ENCODE data around the gene CDH22.

Gene CDH22

DNA sequence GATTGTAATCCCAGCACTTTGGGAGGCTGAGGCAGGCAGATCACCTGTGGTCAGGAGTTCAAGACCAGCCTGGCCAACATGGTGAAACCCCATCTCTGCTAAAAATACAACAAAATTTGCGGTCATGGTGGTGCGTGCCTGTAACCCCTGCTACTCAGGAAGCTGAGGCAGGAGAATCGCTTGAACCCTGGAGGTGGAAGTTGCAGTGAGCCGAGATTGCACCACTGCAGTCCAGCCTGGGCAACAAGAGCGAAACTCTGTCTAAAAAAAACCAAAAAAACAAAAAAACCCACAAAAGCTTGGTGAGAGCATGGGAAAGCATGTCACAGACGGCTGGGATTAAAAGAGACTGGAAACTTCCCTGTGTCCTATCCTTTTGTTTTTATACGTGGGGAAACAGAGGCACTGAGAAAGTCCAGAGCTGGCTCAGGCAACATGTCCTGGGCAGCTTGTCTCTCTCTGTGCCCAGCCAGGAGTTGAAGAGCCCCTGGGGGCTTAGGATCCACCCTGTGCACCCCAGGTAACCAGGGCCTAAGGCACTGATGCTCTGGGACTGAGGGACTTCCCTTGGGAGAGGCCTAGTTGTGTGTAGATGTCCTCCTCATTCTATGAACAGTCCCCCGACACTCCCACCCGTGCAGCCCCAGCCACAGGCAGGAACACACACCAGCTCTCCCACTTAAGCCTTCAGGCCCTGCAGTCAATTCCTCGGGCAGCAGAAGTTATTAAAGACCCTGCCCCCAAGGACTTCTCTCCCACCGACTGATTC, 174.2 kb downstream of the CDH22 start:
- DNase-seq = no peak

DNA sequence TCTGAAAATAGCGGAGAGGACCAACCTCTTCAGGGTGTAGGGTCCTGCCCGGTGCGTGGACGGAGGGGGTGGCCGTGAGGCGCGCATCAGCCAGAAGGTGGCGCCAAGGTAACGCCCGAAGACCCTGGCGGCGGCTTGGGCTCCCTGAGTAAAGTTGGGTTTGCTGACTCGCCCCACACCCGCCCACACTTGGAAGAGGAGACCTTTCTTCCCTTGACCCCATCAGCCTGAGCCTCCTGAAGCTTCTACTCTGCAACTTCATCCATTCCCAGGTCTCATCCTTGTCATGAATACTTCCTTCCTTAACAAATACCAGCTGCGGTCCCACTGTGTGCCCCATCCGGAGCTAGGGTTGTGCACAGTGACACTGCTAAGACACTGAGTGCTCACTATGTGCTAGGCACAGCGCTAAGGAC, 175.6 kb downstream of the CDH22 start:
- peak; percentile 36 for DNase-seq

DNA sequence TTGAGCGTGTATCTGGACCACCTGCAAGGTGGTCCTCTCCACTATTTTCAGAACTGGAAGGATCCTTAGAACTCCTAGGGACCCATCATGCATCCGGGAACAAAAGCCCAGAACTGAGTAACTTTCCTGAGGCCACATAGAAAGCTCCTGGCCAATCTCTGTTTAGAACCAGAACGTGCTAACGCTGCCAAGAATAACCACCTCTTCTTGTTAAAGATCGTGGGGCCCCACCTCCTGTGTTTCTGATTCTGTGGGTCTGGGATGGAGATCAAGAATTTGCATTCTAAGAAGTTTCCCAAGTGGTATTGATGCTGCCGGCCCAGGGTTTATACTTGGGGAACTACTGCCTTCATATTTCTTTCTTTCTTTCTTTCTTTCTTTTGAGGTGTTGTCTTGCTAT, 176.9 kb downstream of the CDH22 start:
- no peak for DNase-seq

DNA sequence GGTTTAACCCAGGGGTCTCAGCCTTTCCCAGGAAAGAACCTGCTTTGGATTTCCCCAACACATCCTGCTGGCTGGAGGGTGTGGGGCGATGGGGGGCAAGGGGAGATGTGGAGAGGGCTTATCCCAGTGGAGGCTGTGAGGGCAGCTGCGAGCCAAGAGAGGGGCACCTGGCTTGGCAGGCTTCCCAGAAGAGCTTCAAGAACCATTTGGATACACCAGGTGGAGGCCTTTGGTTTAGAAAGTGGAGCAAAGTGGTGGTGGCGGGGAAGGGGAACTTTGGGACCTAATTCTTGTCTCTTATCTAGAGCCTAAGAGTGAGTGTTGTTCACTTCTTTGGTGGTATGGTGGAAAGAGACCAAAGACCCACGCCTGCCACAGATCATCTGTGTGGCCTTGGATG, 177.8 kb downstream of the CDH22 start:
- peak; percentile 54 for DNase-seq

DNA sequence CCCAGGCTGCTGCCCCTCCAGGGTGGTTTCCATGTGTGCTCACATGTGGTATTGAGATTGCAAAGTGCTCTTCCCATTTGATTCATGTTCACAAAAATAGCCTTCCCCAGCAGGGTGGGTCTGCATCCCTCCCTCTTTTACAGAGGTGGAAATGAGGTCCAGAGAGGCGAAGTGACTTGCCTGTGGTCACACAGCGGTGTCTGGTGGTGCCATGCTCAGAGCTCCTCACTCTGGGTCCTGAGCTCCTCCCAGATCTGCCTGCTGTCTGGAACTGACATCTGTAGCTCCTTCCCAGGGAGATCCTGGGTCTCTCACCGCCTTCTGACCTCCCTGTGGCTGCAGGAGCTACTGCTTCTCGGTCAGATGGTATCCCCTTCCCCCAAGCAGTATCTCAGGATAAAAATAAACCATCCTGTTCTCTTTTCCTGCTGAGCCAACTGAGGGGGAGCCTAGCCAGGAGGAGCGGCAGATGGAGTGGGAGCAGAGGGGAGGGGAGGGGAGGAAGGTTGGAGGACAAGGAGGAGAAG, 178.3 kb downstream of the CDH22 start:
- DNase-seq = peak; percentile 54

DNA sequence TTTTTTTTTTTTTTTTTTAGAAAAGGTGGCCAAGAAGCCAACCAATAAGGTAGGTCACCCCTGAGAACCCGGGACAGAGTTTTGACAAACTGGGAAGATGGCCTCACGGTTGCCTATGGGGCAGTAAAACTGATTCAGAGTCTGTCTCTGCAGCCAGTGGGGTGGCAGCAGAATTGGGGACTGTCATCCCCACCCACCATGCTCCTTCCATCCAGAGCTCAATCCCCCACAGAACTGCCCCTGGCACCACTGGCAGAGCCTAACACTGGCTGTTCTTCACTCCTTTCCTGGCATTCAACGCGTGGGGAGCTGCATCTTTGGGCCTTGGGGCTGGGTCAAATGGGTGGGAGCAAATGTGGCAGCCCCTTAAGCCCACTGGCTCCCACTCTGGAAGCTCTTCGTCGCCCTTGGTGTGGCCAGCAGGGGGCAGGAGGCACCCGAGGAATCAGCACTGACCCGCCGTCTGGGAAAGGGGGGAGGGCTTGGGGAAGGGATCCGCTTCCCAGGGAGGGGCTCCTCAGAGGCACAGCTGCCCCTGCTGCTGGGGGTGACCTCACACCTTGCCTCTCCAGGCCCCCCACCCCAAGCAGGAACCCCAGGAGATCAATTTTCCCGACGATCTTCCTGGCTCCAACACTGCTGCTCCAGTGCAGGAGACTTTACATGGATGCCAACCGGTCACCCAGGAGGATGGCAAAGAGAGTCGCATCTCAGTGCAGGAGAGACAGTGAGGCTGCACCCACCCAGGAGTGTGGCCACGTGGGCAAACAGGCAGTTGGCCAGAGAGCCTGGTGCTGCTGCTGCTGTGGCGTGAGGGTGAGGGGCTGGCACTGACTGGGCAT, 179.8 kb downstream of the CDH22 start:
- DNase-seq = no peak

DNA sequence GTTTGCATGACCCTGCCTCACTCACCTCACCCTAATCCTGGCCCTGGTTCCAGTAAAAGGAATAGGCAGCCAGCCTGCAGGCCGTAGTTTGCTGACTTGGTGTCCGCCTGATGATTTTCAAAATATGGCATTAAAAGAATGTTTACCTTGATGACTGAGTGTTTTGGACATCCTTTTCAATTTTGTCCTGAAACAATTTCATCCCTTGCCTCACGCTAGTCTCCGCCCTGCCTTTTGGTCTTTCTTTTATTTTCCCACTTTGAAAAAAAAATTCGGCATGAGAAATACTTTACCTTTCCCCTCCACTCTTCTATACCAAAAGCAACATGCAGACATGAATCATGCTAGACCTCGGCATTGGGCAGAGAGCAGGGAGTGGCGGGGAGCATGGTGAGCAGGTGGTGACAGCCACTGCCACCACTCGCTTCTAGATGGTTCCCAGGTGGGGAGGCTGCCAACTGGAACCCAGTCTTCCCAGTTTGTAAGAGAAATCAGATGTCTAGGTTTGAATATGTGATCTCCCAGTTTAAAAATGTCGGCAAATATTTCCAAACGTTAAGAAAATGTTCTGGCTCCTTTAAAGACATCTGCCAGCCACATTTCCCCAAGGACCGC, 180.8 kb downstream of the CDH22 start:
- DNase-seq = no peak

DNA sequence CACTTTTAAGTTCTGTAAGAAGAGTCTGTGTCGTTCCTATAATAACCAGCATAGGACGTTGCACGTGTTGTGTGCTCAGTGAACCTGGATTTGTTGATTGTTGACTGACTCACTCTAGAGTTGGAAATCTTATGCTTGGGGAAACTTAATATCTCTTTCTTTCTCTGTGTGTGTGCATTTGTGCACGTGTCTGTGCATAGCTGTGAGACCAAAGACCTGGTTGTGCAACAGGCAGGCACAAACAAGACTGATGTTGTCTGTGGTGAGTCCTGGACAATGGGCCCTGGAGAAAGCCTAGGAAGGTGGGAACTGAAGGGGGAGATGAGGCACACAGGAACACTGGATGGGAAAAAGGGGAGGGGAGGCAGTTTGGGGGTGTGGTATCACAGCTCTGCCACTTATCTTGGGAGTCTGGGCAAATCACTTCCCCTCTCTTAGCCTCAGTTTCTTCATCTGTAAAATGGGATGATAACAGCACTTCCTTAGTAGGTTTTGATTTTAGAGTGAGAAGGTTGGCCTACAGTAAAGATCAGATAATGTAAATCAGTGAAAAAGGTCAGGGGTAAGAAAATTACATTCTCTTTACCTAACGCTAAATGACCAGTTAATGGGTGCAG, 181.8 kb downstream of the CDH22 start:
- DNase-seq = no peak

Measured in NCI-H2029 (cell line).